G401 (cell line): ENCODE measurements around the gene FA2H. TPM values are rescaled to one million over a fixed set of nuclear protein-coding genes. Genes with fewer than 3 reads are reported as not detected.
A peak's percentile ranks its signal among the peaks of the same experiment; 100 is the strongest.
"Not testable (repeated sequence)": the region's sequence is repeated elsewhere in the genome, so short reads cannot be mapped to it uniquely, and the experiment has no call there.

Experiments
- DNase-seq: peaks from one replicate; pipeline ENCODE4 v3.0.0-alpha.2; 2015; ENCODE audit warnings: low spot score
- in situ Hi-C: cut with HindIII; loops from 2 replicates; pipeline ENCODE4 v1.10.0; 2016; ENCODE audit warnings: low sequenced_read_pairs, mixed read lengths
- total RNA-seq: library from RNA; depleted of rRNA; stranded (reverse); fragments of >200 nt; shearing (Covaris generic); gene quantifications from 2 replicates; pipeline ENCODE4 v1.2.3, GENCODE V29; 2014

Gene FA2H
- total RNA-seq, 1 experiment from 2014 or later: not detected

GRCh38 chr16:74700438-74701225, 74.0 kb downstream of the FA2H start, which contains the start of gene MLKL:
Gene MLKL, minus strand, starts transcription at chr16:74700862. Its CDS starts 5,105 bp downstream, at chr16:74695757.
- in situ Hi-C loops: no loop called here
- DNase-seq: no peak

GRCh38 chr16:74700116-74700437, 74.5 kb downstream of the FA2H start:
- in situ Hi-C loops: no loop called here
- no peak for DNase-seq

- DNase-seq: no peak
- in situ Hi-C loops: no loop called here
Measured at GRCh38 chr16:74699666-74700065, 75.0 kb downstream of the FA2H start.

- in situ Hi-C loops: no loop called here
- DNase-seq: no peak
Measured at GRCh38 chr16:74698222-74698621, 76.4 kb downstream of the FA2H start.

- in situ Hi-C loops: no loop called here
- DNase-seq: peak; percentile 70
Measured at GRCh38 chr16:74695450-74696422, 78.9 kb downstream of the FA2H start.

GRCh38 chr16:74691093-74691855, 83.3 kb downstream of the FA2H start:
- in situ Hi-C loops: no loop called here
- no peak for DNase-seq

- no peak for DNase-seq
- in situ Hi-C loops: no loop called here
Measured at GRCh38 chr16:74682556-74682955, 92.1 kb downstream of the FA2H start.

- DNase-seq: no peak
- in situ Hi-C loops: no loop called here
Measured at GRCh38 chr16:74680681-74681080, 93.9 kb downstream of the FA2H start.

GRCh38 chr16:74679983-74680382, 94.6 kb downstream of the FA2H start:
- DNase-seq: no peak
- in situ Hi-C loops: no loop called here

- in situ Hi-C loops: no loop called here
- no peak for DNase-seq
Measured at GRCh38 chr16:74677868-74678267, 96.8 kb downstream of the FA2H start.

- DNase-seq: no peak
- in situ Hi-C loops: no loop called here
Measured at GRCh38 chr16:74673876-74674275, 100.7 kb downstream of the FA2H start.

- DNase-seq, in situ Hi-C loops: not testable (repeated sequence)
Measured at GRCh38 chr16:74668877-74669276, 105.7 kb downstream of the FA2H start.

- in situ Hi-C loops: no loop called here
- DNase-seq: peak; percentile 29
Measured at GRCh38 chr16:74667255-74667700, 107.3 kb downstream of the FA2H start.

- in situ Hi-C loops: no loop called here
- DNase-seq: peak; percentile 99
Measured at GRCh38 chr16:74666425-74667254, 108.0 kb downstream of the FA2H start, which contains the start of gene RFWD3. Gene RFWD3, minus strand, starts transcription at chr16:74666877. Its CDS starts 5,428 bp downstream, at chr16:74661449.

GRCh38 chr16:74666010-74666421, 108.6 kb downstream of the FA2H start:
- in situ Hi-C loops: no loop called here
- no peak for DNase-seq
